ENCODE data around the gene SLIT3.

Gene SLIT3

GRCh38 chr5:168681556-168682183, 619.3 kb downstream of the SLIT3 start:
- no peak for FAIRE-seq

DNA sequence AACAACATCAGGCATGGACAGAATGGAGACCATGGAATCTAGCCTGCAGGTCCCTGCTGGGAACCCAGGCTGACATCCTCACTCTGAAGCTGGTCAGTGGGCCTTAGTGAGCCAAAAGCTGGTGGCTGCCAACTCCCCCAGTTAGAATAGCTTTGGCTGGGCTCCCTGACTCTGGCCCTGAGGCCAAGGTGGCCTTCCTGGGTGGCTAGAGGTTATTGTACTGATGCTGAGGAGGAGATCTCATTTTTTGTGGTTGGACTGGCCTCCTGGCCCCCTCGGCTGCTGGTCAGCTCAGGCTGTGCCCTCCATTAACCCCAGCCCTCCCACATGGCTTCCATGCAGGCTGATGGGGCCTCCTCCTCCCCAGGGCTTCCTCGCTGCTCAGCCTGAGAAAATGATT, 620.5 kb downstream of the SLIT3 start:
- no peak for FAIRE-seq

DNA sequence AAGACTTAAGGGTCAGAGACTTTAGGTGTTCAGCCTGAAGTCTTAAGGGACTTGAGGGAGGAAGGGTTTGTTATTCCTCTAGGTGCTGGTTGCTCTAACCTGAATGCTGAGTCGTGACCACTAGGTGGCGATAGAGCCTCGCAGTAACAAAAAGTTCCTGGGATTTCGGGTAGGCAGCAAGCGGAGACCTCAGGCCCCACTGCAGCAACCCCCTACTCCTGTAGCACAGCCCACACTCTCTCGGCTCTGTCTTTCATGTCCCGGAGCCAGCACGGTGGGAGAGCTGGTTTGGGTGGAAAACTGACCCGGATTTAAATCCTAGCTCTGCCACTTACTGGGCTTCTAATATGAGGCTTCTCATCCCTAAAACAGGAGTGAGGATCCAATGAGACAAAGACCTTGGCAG, 621.4 kb downstream of the SLIT3 start:
- peak; percentile 49 for FAIRE-seq

DNA sequence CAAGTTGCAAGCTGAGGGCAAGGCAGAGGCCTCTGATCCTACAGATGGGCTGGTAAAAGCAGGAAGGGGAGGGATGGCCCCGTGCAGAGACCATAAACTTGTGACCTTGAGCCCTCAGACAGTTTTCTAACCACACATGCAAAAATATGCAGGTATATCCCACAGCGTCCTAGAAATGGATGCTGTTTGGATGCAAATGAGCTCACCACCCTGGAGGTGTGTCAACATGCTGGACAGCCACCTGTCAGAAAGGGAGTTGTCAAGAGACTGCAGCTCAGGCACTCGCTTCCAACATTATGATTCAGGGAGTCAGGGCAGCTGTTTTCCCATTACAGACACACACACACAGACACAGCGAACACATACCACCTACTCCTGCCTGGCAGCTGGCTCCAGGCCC, 624.4 kb downstream of the SLIT3 start:
- no peak for FAIRE-seq

GRCh38 chr5:168675883-168676408, 625.0 kb downstream of the SLIT3 start:
- no peak for FAIRE-seq

- no peak for FAIRE-seq
Observed at GRCh38 chr5:168674893-168675482, 626.0 kb downstream of the SLIT3 start.

DNA sequence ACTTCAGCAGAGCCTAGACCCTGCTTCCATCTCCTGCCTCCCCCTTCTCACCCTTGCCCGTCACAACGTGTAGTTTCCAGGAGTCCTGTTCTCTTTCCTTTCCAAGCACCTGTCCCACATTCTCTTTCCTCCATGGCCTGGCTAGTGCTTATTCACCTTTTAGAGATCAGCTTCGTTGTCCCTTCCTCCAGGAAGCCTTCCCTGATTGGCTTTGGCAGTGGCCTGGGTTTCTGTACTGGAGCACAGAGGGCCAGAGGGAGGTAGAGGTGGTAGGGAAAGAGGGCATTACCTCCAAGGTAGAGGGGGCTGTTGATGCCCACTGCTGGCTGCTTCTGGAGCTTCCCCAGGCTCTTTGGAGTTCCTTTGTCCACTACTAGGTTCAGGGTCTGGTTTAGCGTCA, 628.1 kb downstream of the SLIT3 start:
- FAIRE-seq = no peak

DNA sequence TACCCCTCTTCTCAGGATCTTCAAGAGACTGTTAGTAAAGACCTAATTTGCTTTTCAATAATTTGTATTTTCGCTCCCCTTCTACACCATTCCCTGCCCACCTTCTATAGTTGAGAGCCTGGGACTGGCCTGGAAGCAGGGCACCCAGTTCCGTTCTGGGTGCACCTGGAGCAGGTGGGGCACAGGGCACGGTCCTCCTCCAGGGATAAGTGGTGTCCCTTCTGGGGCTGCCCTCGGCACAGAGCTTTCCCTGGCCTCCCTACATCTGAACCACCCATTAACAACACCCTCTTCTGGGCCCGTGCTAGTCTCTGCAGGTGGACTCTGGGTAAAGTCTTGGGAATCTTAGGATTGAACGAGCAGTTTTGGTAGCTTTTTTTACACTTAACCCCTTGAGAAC, 628.9 kb downstream of the SLIT3 start:
- no peak for FAIRE-seq

DNA sequence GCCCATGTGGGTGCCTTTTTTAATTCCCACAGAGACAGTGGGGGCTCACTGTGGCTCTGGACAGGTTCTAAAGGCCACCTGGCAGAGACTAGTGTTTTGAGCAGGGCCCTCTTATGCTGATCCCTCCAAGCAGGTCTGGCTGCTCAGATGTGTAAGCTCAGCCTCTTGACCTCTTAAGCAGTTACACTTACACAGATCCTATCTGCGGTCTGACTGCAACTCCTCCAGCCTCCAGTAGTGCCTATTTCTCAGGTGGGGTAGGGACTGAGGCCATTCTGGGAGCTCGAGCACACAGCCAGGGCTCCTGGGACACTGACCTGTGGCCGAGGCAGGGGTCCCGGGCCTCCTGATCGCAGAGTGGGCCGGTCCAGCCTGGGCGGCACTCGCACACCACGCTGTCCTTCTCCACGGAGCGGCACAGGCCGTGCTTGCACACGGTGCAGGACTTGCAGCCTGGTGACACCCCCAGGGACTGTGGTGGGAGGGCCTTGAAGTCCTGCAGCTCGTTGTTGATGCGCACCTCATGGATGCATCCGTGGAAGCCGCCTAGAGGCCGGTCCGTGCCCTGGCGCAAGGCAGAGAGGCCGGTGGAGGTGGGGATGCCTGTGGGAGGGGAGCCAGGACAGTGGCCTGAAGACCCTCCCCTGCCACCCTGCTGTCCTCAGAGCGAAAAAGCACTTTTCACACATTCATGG, 629.9 kb downstream of the SLIT3 start:
- FAIRE-seq = no peak

- FAIRE-seq = no peak
Observed at GRCh38 chr5:168669668-168670378, 631.1 kb downstream of the SLIT3 start.

DNA sequence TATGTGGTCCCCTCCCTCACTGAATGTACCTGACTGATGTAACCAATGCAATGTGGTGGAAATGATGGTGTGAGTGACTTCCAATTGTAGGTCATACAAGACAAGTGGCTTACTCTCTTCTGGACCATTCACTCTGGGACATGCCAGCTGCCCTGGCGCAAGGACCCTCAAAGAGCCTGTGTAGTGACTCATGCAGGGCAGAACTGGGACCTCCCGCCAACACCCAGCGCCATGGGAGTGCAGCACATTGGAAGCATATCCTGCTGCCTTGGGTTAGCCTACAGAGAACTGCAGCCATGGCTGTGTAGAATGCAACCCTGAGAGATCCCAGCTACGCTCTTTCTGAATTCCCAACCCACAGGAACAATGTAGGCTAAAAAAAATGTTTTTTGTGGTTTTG, 631.8 kb downstream of the SLIT3 start:
- no peak for FAIRE-seq

DNA sequence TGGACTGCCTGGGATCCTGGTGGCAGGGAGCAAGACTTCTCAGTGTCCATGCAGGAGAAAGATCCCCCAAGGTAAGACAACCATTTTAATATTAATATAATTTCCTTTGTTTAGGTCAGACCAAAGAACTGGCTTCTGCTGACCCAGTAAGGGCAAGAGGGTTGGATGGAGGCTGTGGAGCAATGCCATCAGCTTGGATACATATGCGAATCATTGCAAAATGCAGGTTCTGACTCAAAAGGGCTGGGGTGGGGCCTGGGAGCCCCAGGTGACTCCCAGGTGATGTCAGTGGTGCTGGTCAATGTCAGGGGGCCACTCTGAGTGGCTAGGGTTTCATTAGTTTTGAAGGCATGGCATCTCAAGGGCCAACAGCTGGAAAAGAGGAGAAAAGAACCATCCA, 632.9 kb downstream of the SLIT3 start:
- no peak for FAIRE-seq

DNA sequence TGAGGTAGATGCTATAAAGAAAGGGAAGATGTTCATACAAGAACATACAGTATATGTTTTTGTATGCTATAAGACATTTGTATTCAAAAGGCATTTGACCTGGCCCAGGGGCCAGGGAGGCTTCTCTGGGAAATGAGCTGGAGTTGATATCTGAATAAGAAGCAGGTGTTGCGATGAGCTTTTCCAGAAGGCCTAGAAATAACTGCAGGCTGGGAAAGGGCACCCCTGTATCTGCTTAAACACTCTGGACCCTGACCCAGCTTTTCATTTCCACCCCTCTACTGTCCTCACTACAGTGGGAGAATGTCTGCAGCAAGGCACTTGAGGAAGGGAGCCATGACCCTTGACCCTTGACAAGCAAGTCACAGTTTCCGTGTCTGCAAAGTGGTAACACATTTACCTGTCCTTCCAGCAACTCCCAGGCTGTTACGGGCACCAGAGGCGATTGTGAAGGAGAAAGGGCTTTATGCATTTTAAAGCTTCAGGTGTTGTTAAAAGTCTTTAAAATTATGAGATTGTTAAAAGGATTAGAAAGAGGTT, 633.6 kb downstream of the SLIT3 start:
- FAIRE-seq = no peak

GRCh38 chr5:168666356-168666755, 634.6 kb downstream of the SLIT3 start:
- FAIRE-seq = no peak

GRCh38 chr5:168663276-168664004, 637.5 kb downstream of the SLIT3 start:
- no peak for FAIRE-seq

DNA sequence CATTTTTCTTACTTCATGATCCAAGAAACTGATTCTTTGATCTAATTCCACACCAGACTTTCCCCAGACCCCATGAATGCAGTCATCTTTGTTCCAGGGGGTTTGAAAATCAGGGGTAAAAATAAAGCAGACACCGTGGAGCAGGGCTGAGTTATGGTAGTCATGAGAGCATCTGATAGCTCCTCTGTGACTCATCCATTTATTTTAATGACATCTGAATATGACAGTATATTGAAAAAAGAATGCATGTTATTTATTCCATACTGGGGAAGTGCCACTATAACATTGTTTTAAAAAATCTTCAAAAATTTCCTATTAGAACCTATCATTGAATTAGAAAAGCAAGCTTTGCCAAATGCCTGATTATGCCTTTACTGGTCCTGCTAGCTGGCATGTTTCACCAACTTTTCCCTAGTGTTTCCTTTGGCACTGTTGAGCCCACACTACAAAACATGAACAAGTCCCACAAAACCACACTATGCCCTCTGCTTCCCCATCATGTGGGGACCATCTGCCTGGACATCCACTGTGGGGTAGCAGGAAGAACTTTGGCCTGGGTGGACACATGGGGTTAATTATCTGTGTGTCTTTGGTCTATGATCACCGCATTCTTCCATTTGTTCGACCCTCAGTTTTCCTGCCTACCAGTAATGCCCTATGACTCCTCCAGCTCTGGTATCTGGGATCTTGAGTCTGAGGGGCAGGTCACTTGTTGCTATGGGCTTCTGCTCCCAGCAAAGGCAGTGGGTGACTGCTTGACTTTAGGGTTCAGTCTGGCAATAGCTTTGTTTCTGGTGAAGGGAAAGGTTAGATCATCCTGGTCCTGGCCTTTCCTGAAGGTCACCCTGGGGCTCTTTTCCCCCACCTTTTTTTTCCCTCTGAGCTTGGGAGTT, 639.1 kb downstream of the SLIT3 start:
- FAIRE-seq = no peak

DNA sequence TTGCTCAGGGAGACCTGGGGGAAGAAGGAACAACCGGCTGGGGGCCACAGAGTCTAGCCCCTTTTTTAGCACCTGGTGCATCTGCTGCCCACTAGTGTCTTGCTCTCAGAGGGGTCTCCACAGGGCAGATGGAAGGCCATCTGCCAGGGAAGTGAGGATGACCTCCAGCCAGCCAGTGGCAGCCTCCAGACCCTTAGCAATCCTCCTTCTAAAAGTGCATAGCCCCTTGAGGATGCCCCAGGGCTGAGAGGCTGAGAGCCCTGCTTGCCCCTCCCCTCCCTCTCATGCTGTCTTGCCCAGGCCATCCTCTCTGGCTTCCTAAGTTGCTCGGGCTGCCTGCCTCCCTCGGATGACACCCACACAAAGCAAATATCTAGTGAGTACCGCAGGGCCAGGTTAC, 640.2 kb downstream of the SLIT3 start:
- no peak for FAIRE-seq

DNA sequence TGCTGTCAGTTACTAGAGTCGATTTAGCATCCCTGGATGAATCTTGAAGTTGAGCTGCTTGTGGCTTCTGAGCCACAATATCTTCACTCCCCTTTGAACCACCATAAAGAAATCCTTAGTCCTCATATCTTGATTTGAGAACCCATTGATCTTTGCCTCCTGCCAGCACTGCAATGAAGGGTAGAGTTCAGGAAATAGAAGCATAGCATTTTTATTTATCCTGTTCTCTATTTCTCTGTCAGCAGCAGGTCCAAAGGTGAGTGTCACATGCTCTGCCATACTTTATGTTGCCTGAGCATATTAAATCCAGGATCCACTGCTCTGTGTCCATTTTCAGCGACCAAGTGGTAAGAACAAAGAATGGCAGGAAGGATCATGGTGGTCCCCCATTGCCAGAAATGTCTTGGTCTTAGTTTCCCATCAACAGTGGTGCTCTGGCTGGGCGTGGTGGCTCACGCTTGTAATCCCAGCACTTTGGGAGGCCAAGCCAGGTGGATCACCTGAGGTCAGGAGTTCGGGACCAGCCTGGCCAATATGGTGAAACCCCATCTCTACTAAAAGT, 641.6 kb downstream of the SLIT3 start:
- no peak for FAIRE-seq

GRCh38 chr5:168658394-168658793, 642.5 kb downstream of the SLIT3 start:
- FAIRE-seq = no peak

GRCh38 chr5:168656633-168657032, 644.3 kb downstream of the SLIT3 start:
- FAIRE-seq = no peak

- no peak for FAIRE-seq
Observed at GRCh38 chr5:168655316-168655715, 645.6 kb downstream of the SLIT3 start.

Data from A204.1 (cell line).